Activated CD4-positive, alpha-beta T cell treated with anti-CD3 and anti-CD28 coated beads, Interleukin-2, amount 50 U/mL, for 48 hours (primary cell): ENCODE measurements around the gene SLC25A19.
"Not testable (repeated sequence)": the region's sequence is repeated elsewhere in the genome, so short reads cannot be mapped to it uniquely, and the experiment has no call there.

Experiments used
- DNase-seq, 2 experiments: peaks; one replicate each; pipeline ENCODE4 v3.0.0-alpha.2; 2020

SLC25A19 gene

DNA sequence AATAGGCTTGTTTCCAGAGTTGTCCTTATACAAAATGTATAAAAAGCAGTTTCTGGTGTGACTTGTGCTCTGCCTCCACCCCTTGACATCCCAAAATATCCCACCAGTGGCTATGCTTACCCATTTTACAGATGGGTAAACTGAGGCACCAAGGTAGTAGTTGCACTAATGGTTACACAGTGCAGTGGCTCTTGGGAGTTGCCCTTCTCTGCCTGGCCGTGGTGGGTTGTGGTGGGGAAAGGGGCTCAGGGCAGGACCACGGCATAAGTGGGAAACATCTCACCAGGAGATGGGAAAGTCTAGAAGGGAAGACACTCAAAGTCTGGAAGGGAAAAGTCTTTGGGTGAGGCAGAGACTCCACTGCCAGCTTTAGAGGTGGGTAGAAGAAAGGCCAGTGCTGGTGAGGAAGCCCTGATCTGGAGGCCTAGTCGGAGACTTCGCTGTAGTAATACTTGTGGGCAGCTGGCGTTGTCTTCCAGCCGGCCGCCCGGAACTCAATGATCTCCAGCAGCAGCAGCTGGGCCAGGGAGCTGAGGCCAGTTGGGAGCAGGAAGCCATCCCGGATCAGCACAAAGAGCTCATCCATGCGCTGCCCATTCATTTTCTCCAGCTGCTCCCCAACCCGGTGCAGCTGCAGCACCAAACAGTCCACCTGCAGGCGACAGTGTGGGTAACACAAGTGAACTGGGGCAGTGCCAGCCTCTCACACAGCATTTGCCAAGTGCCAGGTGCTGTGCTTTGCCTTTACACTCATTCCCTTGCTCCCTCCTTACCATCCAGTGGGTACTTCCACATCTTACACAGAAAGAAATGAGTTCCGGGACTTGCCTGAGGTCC is 22.7 kb downstream of the SLC25A19 start:
- DNase-seq, result no peak

DNA sequence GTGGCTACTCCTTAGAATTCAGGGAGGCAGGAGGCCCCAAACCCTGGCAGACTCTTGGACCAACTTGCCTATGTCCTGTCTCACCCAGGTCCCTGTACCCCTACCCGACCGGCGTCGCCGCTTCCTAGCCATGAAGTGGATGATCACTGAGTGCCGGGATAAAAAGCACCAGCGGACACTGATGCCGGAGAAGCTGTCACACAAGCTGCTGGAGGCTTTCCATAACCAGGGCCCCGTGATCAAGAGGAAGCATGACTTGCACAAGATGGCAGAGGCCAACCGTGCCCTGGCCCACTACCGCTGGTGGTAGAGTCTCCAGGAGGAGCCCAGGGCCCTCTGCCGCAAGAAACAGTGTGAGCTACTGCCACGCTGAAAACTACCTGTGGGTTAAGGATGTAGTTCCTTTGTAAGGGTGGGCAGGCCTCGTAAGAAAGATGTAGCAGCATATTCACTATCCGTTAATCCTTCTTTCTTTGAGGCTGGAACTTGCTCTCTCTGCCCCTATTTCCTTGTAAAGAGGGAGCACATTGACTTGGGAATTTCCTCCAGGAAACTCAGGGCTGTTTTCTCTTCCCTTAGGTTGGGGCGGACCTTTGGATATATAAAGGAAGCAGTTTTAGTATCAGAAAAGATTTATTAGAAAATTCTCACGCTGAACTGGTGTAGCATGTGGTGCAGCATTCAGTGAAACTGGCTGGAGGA is 23.5 kb downstream of the SLC25A19 start:
- DNase-seq, result no peak

DNA sequence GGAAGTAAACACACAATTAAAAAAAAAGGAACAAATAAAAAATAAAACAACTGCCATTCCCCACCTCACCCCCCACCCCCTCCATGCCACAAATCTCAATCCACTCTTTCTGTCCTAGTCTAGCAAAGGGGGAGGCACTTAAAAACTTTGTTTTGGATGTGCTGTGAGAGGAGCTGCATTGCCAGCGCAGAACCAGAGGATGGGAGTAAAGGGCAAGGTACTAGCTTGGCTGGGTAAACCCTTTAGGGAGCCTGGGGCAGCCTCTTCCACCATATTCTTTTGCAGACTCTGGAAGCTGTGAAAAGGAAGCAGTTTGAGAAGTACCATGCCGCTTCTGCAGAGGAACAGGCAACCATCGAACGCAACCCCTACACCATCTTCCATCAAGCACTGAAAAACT is 26.2 kb downstream of the SLC25A19 start:
- no peak for DNase-seq

DNA sequence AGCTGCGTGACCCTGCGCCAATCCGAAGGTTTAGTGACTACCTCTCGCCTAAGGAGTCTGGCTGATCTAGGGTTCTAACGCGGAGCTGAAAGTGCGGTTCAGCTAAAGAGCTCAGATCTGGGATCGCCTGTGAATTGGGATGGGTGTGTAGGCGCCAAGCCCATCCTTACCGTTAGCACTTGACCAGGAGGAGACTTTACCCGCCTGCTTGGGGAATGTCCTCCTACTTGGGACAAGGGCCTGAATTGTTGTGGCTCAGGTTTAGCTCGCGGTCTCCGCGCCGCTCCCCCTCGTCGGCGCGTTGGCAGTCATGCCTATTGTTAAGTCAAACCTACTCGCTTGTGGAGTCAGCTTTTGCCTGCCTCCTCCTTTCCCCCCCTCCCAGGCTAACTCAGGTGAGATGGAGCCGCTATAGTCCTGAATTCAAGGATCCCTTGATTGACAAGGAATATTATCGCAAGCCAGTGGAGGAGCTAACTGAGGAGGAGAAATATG is 27.1 kb downstream of the SLC25A19 start:
- DNase-seq, result no peak

DNA sequence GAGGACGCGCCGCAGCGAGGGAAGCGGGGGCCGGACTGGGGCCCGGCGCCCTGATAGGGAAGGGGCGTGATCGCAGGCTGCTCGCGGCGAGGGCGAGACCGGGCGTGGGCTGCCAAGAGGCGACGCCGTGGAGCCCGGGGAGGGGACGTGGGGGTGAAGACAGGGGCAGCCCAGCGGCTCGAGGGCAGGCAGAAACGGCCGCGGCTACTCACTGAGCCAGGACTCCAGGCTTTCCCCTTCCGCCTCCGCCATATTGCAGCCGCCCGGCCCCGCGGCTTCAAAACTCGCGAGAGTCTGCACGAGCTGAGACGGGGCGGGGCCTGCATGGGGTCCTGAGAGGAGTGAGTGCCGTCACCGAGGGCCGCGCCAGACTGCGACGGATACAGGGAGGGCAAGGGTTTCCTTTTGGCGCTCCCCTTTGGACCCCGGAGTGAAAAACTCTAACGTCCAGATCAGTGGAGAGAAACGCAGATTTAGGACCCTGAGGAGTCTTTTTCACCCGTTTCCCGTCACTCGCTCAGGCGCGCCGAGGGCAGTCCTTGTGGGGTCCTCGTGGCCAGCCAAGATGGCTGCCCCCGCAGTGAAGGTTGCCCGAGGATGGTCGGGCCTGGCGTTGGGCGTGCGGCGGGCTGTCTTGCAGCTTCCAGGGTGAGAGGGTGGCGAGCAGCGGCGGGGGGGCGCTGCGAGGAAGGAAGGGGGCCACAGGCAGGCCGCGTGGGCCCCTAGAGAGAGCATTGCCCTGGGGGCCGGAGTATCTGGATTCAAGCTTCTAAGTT is 27.7 kb downstream of the SLC25A19 start, which contains the start of the genes GGA3 and MRPS7:
Gene GGA3, minus strand, starts transcription at position 271 of the 776 bp plus-strand sequence. Its CDS starts 19 bp downstream, at position 252.
Gene MRPS7, plus strand, starts transcription at position 544 of the 776 bp plus-strand sequence. Its CDS starts 22 bp downstream, at position 566.
- peak; percentile 97 for DNase-seq

DNA sequence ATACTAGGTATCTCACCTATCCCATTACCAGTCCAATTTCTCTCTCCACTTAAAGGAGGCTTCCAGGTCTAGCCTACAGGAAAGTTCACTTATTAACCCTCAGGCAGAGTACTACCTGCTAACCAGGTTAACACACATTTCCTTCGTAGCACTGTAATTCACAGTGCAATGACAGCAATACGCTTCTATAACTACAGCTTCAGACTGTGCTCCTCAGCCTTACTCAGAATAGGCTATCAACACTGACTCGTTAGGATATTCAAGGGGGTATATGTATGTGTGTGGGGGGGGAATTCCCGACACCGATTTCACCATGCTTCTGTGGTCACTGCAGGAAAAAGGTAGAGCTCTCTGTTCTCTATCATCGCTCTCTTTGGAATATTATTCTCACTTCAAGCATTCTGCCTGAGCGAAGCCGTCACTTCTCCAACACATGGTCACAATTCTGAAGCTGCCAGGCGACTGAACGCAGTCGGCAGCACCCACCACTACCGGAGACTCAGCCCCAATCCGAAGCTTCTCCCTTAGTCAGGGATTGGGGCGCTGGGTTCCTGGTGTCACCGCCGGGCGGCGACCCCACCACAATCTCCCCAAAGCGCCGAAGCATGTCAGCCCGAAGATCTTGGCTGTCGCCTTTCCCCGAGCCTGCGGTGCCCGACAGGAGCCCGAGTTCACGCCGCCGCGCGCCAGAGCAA is 28.4 kb downstream of the SLC25A19 start:
- peak; percentile 59 to 69 for DNase-seq

DNA sequence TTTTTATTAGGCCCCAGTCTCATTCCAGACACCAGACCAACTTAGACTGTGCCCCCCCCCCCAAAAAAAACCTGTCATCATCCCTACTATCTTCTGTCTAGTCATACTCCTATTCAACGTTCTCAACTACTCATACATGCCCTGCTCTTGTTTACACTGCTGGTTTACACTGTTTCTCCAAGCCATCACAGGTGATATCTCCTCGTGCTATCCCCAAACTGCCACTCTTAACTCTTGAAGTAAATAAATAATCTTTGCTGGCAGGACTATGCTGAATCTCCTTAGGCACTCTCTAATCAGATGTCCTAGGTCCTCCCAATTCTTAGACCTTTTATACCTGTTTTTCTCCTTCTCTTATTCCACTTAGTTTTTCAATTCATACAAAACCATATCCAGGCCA is 32.0 kb downstream of the SLC25A19 start:
- DNase-seq, result not testable (repeated sequence)

DNA sequence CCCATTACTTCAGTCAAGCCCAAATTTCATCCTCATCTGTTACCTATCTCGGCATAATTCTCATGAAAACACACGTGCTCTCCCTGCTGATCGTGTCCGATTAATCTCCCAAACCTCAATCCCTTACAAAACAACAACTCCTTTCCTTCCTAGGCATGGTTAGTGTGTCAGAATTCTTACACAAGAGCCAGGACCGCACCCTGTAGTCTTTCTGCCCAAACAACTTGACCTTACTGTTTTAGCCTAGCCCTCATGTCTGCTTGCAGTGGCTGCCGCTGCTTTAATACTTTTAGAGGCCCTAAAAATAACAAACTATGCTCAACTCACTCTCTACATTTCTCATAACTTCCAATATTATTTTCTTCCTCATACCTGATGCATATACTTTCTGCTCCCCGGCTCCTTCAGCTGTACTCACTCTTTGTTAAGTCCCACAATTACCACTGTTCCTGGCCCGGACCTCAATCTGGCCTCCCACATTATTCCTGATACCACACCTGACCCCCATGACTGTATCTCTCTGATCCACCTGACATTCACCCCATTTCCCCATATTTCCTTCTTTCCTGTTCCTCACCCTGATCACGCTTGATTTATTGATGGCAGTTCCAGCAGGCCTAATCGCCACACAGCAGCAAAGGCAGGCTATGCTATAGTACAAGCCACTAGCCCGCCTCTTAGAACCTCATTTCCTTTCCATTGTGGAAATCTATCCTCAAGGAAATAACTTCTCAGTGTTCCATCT is 33.1 kb downstream of the SLC25A19 start:
- not testable (repeated sequence) for DNase-seq

DNA sequence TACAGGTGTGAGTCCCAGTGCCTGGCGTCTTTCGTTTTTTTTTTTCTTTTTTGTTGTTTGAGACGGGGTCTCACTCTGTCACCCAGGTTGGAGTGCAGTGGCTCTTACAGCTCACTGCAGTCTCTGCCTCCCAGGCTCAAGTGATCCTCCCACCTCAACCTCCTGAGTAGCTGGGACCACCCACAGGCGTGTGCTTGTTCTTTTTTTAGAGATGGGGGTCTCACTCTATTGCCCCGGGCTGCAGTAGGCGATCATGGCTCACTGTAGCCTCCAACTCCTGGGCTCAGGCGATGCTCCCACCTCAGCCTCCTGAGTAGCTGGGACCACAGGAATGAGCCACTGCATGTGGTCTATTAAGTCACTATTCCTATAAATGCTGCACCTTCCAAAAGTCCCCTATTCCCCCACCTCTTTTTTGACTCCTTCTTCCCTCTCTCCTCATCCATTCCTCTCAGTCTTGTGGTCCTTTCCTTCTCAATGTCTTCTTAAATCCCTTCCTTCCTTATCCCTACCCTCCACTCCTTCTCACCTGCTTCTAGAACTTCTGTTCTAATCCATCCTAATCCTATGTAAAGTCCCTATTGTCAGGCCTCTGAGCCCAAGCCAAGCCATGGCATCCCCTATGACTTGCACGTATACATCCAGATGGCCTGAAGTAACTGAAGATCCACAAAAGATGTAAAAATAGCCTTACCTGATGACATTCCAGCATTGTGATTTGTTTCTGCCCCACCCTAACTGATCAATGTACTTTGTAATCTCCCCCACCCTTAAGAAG is 37.0 kb downstream of the SLC25A19 start:
- no peak for DNase-seq

DNA sequence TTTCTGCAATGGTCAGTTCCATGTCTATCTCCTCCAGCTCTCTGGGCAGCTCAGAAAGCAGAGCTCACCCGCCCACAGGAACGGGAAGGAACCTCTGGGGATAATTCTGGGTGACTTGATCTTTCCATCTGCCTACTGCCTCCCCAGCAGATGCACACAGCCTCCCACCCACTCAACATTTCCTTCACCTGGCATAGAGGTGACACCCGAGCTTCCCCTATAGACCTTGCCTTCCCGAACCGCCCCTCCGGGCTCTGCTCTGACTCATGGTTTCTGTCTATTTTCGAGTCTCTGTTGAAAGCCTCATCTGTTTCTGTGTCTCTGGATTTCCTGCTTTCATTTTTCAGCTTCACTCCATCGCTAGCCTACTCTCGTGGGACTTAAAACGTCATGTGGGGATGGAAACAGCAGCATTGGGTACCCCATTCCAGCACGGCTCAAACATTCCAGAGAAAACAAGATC is 39.2 kb downstream of the SLC25A19 start:
- peak; percentile 82 to 88 for DNase-seq

DNA sequence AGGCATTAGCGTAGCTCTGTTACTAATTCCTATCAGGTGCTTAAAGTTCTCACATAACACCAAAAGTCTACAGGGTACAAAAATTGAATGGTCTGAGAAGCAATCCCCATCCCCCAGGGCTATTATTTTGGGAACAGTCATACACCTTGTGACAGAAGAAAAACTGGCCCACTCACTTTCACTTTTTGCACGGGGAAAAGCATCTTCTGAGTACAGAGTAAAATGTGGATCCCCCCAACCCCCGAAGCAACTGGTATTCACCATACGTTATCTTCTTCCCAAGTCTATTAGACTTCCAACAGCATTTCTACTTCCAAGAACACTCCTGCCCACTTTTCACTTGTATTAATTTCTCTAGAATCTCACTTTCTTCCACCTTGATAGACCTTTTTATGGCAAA is 39.7 kb downstream of the SLC25A19 start:
- no peak for DNase-seq

DNA sequence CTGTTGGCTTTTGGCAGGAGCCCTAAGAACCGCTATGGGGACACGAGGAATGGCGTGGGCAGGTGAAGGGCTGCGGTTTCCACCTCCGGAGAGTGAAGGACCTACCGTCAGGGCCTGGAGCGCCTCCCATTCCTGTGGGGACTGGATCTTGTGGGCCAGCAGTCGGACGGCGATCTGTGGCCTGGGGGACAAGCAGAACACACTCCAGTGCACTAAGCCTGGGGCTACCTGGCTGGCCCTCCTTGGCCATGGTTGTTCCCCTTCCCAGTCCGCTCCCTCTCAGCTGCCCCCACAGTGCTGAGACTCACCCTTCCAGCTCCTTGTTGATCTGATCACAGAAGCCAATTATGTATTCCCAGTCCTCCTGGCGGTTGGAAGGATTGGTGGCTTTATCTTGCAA is 42.8 kb downstream of the SLC25A19 start:
- DNase-seq, result no peak

DNA sequence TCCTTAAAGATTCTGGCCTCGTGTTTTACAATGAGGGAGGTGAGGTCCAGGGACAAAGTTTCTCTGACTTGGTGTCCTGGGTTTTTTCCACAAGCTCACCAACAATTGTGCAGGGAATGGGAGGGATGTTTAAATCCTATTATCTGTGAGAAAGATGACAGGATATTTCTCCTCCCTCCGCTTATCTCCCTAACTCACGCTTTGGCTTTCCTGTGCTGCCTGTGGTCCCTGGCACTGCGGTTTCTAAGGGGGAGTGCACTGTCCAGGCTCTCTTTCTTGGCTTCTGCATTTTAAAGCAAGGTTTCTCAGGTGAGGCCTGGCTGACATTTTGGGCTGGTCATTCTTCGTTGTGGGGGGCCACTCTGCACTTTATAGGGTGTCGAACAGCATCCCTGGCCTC is 44.2 kb downstream of the SLC25A19 start:
- DNase-seq, result no peak

DNA sequence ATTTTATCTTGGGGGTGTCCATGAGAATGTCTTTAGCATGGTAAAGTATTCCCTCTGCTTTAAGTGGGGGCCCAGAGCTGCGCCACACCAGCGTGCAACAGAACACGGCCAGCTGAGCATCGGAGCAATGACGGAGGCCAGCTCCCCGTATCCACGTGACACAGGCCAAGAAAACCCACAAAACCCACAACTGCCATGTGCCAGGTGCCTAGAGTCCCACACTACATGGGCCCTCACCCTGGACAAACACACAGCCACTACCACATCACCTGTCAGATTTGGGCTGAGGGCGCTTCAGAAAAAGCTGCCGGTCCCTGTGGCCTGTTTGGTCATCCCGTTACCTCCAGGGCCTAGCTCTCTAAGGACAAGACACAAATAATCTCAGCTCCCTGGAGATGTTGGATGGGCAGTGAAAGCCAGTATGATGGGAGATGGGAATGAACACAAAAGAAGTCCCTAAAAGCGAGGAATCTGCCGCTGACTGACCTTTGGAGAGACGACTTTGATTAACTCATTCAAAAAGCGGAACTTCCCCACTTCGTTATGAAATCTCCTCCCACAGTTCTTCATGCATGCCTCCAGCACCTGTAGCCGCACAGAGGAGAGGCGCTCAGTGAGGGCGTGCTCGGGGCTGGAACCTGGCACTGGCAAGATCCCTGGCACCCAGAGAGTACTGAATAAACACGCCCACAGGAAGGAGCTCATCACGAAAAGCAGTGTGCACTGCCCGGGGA is 44.9 kb downstream of the SLC25A19 start:
- DNase-seq, result no peak

DNA sequence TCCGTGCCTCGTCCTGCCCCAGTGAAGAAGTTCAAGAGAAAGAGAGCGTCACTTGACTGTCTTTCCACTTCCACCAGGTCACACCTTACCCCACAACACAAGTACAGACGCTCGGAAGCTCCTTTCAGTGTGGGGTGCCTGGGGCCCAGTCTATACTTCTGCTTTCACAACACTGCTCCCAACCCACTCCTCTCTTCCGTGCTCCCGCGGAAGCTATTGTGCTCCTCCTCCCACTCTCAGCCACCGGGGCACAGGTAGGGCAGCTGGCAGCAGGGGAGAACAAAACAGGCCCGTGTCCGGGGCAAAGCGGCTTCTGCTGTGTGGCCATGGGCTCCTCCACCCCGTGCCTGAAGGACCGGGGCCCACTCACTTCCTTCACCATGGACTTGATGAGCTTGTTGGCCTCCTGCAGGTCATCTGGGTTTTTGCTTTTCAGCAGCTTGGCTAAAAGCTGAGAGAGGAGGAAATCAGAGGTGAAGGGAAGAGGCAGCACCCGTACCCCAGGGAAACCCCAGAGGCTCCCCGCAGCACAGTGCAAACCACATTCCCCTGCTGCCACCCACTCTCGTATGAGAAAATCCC is 46.7 kb downstream of the SLC25A19 start:
- peak; percentile 30 to 45 for DNase-seq

DNA sequence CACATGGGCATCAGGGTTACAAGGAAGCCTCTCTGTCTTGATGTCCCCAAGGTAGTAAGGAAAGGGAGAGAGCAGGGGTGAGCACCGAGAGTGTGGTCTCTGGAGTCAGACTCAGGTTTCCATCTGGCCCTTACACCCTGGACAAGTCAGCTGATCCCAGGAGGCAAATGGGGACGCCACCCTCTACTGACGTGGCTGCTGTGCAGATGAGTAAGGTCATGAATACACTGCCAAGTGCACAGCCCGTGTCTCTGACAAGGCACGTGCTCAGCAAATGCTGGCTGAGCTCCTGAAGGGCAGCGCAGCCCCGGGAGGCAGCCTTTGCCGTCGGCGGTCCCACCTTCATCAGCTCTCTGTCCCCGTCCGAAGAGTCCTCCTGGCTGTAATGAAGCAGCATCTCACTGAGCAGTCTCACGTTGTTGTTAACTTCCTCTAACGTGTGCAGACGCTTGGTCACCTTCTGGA is 47.2 kb downstream of the SLC25A19 start:
- DNase-seq, result peak; percentile 33 to 47

DNA sequence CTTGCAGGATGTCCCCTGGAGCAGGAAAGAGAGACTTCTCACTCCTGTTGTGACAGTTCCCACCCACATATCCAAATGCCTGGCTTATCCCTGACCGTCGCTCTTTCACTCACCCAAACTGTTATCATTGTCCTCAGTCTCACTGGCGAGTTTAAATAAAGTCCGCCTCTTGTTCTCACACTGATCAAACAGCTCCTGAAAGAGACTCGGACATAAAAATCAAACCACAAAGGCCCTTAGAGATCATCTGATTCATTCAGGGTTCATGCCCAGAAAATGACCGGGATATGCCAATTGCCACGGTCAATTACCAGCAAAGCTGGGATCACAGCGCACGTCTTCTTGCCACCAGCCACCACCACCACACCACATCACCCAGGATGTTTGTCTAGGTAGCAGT is 47.7 kb downstream of the SLC25A19 start:
- no peak for DNase-seq

DNA sequence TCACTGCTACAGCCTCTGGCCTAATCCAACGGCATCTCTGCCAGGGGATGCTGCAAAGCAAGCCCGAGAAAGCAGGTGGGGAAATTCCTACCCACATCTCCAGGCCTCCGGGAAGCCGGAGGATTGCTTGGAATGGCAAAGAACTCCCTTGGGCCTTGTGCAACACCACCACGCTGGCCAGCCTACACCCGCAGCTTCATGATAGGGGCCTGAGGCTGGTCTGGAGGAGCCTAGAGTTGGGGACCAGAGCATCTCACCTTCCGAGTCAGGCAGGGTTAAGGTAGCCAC is 48.1 kb downstream of the SLC25A19 start:
- no peak for DNase-seq

DNA sequence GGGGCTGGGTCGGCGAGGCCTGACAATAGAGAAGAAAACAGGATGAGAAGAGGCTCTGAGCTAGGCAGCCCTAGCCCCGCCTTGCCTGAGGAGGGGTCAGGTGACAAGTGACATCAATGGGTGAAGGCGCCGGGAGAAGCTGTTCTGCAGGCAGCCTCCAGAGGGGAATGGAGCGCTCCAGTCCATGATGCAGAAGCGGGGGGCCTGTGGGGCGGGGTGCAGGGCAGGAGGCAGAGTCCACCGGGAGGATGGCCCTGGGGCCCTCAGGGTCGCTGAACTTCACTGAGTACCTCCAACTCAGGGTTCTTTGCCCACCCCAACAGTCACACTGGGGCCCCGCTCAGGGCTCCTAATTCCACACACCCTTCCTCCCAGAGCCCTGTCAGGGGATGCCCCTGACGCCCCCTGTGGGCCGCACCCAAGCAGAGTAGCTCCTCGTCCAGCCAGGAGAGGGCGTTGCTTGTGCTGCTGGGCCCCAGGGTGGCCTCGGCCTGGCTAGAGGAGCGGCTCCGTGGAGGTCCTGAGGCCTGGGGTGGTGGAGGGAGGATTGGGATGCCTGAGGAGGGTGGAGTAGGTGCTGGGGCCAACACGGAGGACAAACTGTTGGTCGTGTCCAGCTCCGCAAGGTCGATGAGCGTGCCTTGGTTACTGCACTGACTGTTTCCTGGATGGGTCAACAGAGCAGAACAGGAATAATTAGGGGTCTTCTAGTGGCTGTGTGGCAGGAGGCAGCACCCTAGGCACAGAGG is 48.7 kb downstream of the SLC25A19 start:
- peak; percentile 48 to 62 for DNase-seq
